Liver (tissue), 9 donors: ENCODE data around the gene RARG. TPM values are rescaled to one million over a fixed set of nuclear protein-coding genes. Genes with fewer than 3 reads are reported as not detected.
A peak's percentile ranks its signal among the peaks of the same experiment; 100 is the strongest.

Experiments used
- DNase-seq: peaks from one replicate; pipeline ENCODE4 v3.0.0-alpha.2; 2017; ENCODE audit warnings: low spot score
- H3K27ac ChIP-seq, 2 donors: one replicate each; pipeline ENCODE4 v1.7.0; 2013; ENCODE audit warnings: inconsistent platforms in 2 of 2, low read length in 2 of 2, control low read depth in 1 of 2, low read depth in 1 of 2, mild to moderate bottlenecking in 1 of 2
- H3K27me3 ChIP-seq, 4 donors: one replicate each; pipeline versions ENCODE4 v1.6.1 to v1.7.0; 2013; ENCODE audit warnings: low read length in 3 of 4, inconsistent platforms in 1 of 4, mild to moderate bottlenecking in 1 of 4, moderate library complexity in 1 of 4; ENCODE audit not compliant: control insufficient read depth in 4 of 4, insufficient read depth in 4 of 4
- H3K36me3 ChIP-seq, 4 donors: one replicate each; pipeline versions ENCODE4 v1.6.1 to v1.7.0; 2013; ENCODE audit warnings: low read length in 3 of 4, mild to moderate bottlenecking in 3 of 4, low read depth in 1 of 4, moderate library complexity in 1 of 4; ENCODE audit not compliant: control insufficient read depth in 4 of 4, insufficient read depth in 3 of 4
- H3K4me1 ChIP-seq, 4 donors: one replicate each; pipeline versions ENCODE4 v1.6.1 to v1.7.0; 2013; ENCODE audit warnings: low read length in 3 of 4, mild to moderate bottlenecking in 3 of 4, moderate library complexity in 1 of 4; ENCODE audit not compliant: control insufficient read depth in 4 of 4, insufficient read depth in 4 of 4
- H3K4me3 ChIP-seq, 3 donors: one replicate each; pipeline versions ENCODE4 v1.6.1 to v1.7.0; 2013; ENCODE audit warnings: low read length in 3 of 3, control low read depth in 1 of 3, low read depth in 1 of 3, mild to moderate bottlenecking in 1 of 3
- H3K9ac ChIP-seq, 2 donors: one replicate each; pipeline ENCODE4 v1.7.0; 2013; ENCODE audit warnings: low read length in 2 of 2, mild to moderate bottlenecking in 2 of 2, moderate library complexity in 2 of 2, control low read depth in 1 of 2, low read depth in 1 of 2
- H3K9me3 ChIP-seq, 4 donors: one replicate each; pipeline versions ENCODE4 v1.6.1 to v1.7.0; 2013; ENCODE audit warnings: low read length in 3 of 4; ENCODE audit not compliant: control insufficient read depth in 4 of 4
- FOXA1 ChIP-seq: IDR thresholded peaks from 2 replicates; pipeline ENCODE4 v1.6.1; 2016; ENCODE audit warnings: antibody characterized with exemption
- FOXA2 ChIP-seq: IDR thresholded peaks from 2 replicates; pipeline ENCODE4 v1.6.1; 2016; ENCODE audit warnings: antibody characterized with exemption
- GABPA ChIP-seq, 2 donors: IDR thresholded peaks in 1 of 2; conservative IDR thresholded peaks in 1 of 2; 2 replicates each; pipeline ENCODE4 v1.6.1; 2016; ENCODE audit warnings: antibody characterized with exemption in 2 of 2, mild to moderate bottlenecking in 1 of 2, moderate library complexity in 1 of 2
- HNF4A ChIP-seq, 2 donors: conservative IDR thresholded peaks; 2 replicates each; pipeline ENCODE4 v1.6.1; 2016; ENCODE audit warnings: antibody characterized with exemption in 2 of 2, mild to moderate bottlenecking in 2 of 2
- JUND ChIP-seq, 2 donors: IDR thresholded peaks; 2 replicates each; pipeline ENCODE4 v1.6.1; 2016; ENCODE audit warnings: antibody characterized with exemption in 2 of 2
- NR2F2 ChIP-seq: IDR thresholded peaks from 2 replicates; pipeline ENCODE4 v1.6.1; 2016; ENCODE audit warnings: antibody characterized with exemption
- RAD21 ChIP-seq, 2 donors: IDR thresholded peaks; 2 replicates each; pipeline ENCODE4 v1.6.1; 2016; ENCODE audit warnings: antibody characterized with exemption in 2 of 2, mild to moderate bottlenecking in 2 of 2
- RXRA ChIP-seq, 2 donors: IDR thresholded peaks; 2 replicates each; pipeline ENCODE4 v1.6.1; 2017 to 2018; ENCODE audit warnings: antibody characterized with exemption in 2 of 2, mild to moderate bottlenecking in 1 of 2
- SP1 ChIP-seq: IDR thresholded peaks from 2 replicates; pipeline ENCODE4 v1.6.1; 2018; ENCODE audit warnings: antibody characterized with exemption, mild to moderate bottlenecking
- YY1 ChIP-seq: IDR thresholded peaks from 2 replicates; pipeline ENCODE4 v1.6.1; 2016; ENCODE audit warnings: antibody characterized with exemption, mild to moderate bottlenecking
- WGBS: extraction: QIAGEN DNeasy Blood & Tissue Kit; methylation state at CpG from one replicate; pipeline ENCODE4 v1.1.7; 2013; 5-methylcytosine and 5-hydroxymethylcytosine counted together
- polyA plus RNA-seq, 2 donors: library from polyadenylated mRNA; stranded (reverse) in 1 of 2; unstranded in 1 of 2; fragments of 200-250 nt in 1 of 2; fragments of >200 nt in 1 of 2; fragmentation: Nextera tagmentation in 1 of 2; extraction: Ambion mirVana in 1 of 2; gene quantifications; one replicate each; pipeline versions ENCODE4 v1.2.1 to v1.2.3, GENCODE V29; 2013 to 2015
- total RNA-seq, 2 donors: library from RNA; depleted of rRNA; stranded (reverse); fragments of >200 nt; gene quantifications; one replicate each; pipeline ENCODE4 v1.2.3, GENCODE V29; 2014
- TF ChIP-seq, protein P1 (sequence below): IDR thresholded peaks from 2 replicates; pipeline ENCODE4 v1.6.1; 2016; ENCODE audit warnings: antibody characterized with exemption
- TF ChIP-seq, protein P2 (sequence below): fragments of 150-350 bp; IDR thresholded peaks from 2 replicates; pipeline ENCODE4 v1.5.1; 2017; ENCODE audit warnings: improper control_type of control experiment, low read depth, low read length; ENCODE audit not compliant: missing input control
- TF ChIP-seq, protein P3 (sequence below): IDR thresholded peaks from 2 replicates; pipeline ENCODE4 v1.6.1; 2016; ENCODE audit warnings: antibody characterized with exemption
- TF ChIP-seq, protein P4 (sequence below): IDR thresholded peaks from 2 replicates; pipeline ENCODE4 v1.6.1; 2016; ENCODE audit warnings: antibody characterized with exemption, mild to moderate bottlenecking
- donor health status: healthy.
- donor health status: healthy.
- donor health status: healthy.
- donor health status: healthy.
- donor health status: healthy.

The RARG gene
- total and polyA plus RNA-seq, 4 donors = 1.7 to 3.1 (median 2.7) TPM

DNA sequence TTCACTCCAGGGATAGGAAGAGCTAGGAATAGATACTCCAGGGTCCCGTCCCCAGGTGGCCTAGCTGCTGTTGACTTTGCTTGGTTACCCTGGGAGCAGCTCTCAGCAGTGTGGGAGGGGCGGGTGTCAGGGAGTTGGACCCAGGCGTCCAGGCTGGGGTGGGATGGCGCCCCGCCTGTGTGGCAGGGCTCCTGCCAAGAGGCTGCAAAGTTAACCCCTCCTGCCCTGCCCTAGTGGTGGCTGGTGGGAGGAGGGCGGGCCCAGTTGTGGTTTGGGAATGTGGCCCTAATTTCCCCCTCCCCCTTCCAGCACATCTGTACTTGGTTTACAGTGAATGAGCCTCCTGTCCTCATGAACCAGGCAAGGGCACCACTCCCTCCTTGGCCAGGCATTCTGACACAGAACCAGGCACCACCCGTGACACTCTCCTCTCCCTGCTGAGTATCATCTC lies 1.7 kb upstream of the RARG start:
- H3K4me3 ChIP-seq = no peak overlapping the region
- H3K27ac ChIP-seq = no peak overlapping the region
- TF ChIP-seq, protein P1, sequence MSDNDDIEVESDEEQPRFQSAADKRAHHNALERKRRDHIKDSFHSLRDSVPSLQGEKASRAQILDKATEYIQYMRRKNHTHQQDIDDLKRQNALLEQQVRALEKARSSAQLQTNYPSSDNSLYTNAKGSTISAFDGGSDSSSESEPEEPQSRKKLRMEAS = no peak
- TF ChIP-seq JUND (IDR thresholded peaks at IDR 0.05) (no peak), SP1 (no peak)
- TF ChIP-seq, protein P2, sequence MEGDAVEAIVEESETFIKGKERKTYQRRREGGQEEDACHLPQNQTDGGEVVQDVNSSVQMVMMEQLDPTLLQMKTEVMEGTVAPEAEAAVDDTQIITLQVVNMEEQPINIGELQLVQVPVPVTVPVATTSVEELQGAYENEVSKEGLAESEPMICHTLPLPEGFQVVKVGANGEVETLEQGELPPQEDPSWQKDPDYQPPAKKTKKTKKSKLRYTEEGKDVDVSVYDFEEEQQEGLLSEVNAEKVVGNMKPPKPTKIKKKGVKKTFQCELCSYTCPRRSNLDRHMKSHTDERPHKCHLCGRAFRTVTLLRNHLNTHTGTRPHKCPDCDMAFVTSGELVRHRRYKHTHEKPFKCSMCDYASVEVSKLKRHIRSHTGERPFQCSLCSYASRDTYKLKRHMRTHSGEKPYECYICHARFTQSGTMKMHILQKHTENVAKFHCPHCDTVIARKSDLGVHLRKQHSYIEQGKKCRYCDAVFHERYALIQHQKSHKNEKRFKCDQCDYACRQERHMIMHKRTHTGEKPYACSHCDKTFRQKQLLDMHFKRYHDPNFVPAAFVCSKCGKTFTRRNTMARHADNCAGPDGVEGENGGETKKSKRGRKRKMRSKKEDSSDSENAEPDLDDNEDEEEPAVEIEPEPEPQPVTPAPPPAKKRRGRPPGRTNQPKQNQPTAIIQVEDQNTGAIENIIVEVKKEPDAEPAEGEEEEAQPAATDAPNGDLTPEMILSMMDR = no peak
- H3K9ac ChIP-seq = no peak overlapping the region
- 42% methylated on average over 7 of the region's 7 CpGs for WGBS
- DNase-seq = no peak
- H3K36me3 ChIP-seq = no peaks in the 10 kb centered on the region
- no peaks in the 10 kb centered on the region for H3K9me3 ChIP-seq
- peaks cover 0 to 4% (median 2%) of the 10 kb centered on the region in 4 donors for H3K4me1 ChIP-seq
- H3K27me3 ChIP-seq = peaks cover 0 to 15% (median 0%) of the 10 kb centered on the region in 4 donors

DNA sequence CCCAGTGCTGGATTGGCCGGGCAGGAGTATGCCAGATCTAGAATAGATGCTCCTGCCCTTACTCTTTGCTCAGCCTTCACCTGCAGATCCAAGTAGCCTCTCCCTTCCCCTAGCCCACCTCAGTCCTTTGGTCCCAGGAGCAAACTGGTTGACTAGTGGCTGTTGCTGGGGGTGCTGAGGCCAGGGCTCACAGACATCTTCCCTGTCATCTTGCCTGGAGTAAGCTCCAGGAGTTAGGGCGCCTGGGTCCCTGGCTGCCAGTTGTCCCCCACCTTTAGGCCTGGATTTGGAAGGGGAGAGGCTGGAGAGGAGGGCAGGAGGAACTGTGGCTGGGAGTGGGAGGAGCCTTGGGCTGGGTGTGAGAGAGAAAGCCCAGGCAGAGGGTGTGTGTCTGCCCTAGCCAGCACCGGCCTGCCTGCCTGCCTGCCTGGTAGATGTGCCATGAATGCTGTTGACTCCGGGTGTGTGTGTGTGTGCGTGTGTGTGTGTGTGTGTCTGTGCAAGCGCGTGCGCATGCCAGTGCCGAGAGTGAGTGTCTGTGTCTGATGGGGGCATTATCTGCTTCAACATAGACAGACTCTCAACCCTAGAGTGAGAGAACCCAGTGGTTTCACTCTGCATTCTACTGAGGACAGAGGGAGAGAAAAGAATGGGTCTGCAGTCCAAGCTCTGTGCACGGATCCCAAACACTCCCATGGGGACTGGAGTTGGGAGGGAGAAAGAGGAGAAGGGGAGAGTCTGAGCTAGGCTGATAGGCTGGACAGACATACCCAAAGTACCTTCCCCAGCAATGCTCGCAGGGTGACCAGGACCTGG lies 845 bp upstream of the RARG start:
- 28% methylated on average over 11 of the region's 11 CpGs for WGBS
- H3K4me3 ChIP-seq = peak overlapping the region in 1 of 3 donors; percentile 49
- TF ChIP-seq JUND (IDR thresholded peaks at IDR 0.05) (no peak), GABPA (IDR thresholded peaks at IDR 0.05 in 1 of 2, conservative IDR thresholded peaks at IDR 0.05 in 1 of 2) (no peak), YY1 (no peak), RAD21 (IDR thresholded peaks at IDR 0.05) (no peak), FOXA2 (no peak), HNF4A (conservative IDR thresholded peaks at IDR 0.05) (no peak), RXRA (IDR thresholded peaks at IDR 0.05) (no peak), NR2F2 (no peak), FOXA1 (no peak)
- TF ChIP-seq, protein P3, sequence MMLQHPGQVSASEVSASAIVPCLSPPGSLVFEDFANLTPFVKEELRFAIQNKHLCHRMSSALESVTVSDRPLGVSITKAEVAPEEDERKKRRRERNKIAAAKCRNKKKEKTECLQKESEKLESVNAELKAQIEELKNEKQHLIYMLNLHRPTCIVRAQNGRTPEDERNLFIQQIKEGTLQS = no peak
- TF ChIP-seq, protein P4, sequence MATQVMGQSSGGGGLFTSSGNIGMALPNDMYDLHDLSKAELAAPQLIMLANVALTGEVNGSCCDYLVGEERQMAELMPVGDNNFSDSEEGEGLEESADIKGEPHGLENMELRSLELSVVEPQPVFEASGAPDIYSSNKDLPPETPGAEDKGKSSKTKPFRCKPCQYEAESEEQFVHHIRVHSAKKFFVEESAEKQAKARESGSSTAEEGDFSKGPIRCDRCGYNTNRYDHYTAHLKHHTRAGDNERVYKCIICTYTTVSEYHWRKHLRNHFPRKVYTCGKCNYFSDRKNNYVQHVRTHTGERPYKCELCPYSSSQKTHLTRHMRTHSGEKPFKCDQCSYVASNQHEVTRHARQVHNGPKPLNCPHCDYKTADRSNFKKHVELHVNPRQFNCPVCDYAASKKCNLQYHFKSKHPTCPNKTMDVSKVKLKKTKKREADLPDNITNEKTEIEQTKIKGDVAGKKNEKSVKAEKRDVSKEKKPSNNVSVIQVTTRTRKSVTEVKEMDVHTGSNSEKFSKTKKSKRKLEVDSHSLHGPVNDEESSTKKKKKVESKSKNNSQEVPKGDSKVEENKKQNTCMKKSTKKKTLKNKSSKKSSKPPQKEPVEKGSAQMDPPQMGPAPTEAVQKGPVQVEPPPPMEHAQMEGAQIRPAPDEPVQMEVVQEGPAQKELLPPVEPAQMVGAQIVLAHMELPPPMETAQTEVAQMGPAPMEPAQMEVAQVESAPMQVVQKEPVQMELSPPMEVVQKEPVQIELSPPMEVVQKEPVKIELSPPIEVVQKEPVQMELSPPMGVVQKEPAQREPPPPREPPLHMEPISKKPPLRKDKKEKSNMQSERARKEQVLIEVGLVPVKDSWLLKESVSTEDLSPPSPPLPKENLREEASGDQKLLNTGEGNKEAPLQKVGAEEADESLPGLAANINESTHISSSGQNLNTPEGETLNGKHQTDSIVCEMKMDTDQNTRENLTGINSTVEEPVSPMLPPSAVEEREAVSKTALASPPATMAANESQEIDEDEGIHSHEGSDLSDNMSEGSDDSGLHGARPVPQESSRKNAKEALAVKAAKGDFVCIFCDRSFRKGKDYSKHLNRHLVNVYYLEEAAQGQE = no peak
- TF ChIP-seq, protein P1 = no peak
- TF ChIP-seq, protein P2 = no peak
- no peaks in the 10 kb centered on the region for H3K36me3 ChIP-seq
- no peak overlapping the region for H3K9ac ChIP-seq
- H3K4me1 ChIP-seq = peaks cover 0 to 4% (median 2%) of the 10 kb centered on the region in 4 donors
- no peak for DNase-seq
- H3K27me3 ChIP-seq = peaks cover 0 to 15% (median 0%) of the 10 kb centered on the region in 4 donors
- H3K9me3 ChIP-seq = no peaks in the 10 kb centered on the region
- no peak overlapping the region for H3K27ac ChIP-seq
